Measurements from ENCODE around the gene KNTC1.

GRCh38 chr12:122517877-122518276, 9.2 kb upstream of the KNTC1 start:
- TF ChIP-seq, protein P1, sequence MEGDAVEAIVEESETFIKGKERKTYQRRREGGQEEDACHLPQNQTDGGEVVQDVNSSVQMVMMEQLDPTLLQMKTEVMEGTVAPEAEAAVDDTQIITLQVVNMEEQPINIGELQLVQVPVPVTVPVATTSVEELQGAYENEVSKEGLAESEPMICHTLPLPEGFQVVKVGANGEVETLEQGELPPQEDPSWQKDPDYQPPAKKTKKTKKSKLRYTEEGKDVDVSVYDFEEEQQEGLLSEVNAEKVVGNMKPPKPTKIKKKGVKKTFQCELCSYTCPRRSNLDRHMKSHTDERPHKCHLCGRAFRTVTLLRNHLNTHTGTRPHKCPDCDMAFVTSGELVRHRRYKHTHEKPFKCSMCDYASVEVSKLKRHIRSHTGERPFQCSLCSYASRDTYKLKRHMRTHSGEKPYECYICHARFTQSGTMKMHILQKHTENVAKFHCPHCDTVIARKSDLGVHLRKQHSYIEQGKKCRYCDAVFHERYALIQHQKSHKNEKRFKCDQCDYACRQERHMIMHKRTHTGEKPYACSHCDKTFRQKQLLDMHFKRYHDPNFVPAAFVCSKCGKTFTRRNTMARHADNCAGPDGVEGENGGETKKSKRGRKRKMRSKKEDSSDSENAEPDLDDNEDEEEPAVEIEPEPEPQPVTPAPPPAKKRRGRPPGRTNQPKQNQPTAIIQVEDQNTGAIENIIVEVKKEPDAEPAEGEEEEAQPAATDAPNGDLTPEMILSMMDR (IDR thresholded peaks at IDR 0.05), result no peak
- TF ChIP-seq POLR2AphosphoS5 (IDR thresholded peaks at IDR 0.05) (no peak), EP300 (IDR thresholded peaks at IDR 0.05) (no peak)
